Parathyroid adenoma (tissue), 2 donors: ENCODE results near the gene ZFYVE1.

Experiments
- H2AFZ ChIP-seq: fragments of 300-600 bp; sonication (generic); one replicate; pipeline ENCODE4 v1.7.0; 2017; ENCODE audit warnings: antibody characterized with exemption, mild to moderate bottlenecking
- H3K27ac ChIP-seq: fragments of 300-600 bp; sonication (generic); one replicate; pipeline ENCODE4 v1.7.0; 2017
- H3K27me3 ChIP-seq: fragments of 300-600 bp; sonication (generic); one replicate; pipeline ENCODE4 v1.7.0; 2017; ENCODE audit warnings: low read length; ENCODE audit not compliant: control insufficient read depth, insufficient read depth
- H3K36me3 ChIP-seq: fragments of 300-600 bp; sonication (generic); one replicate; pipeline ENCODE4 v1.7.0; 2017; ENCODE audit warnings: low read length; ENCODE audit not compliant: control insufficient read depth, insufficient read depth
- H3K4me1 ChIP-seq: fragments of 300-600 bp; sonication (generic); one replicate; pipeline ENCODE4 v1.7.0; 2017; ENCODE audit warnings: control low read depth
- H3K4me2 ChIP-seq: fragments of 300-600 bp; sonication (generic); one replicate; pipeline ENCODE4 v1.7.0; 2017; ENCODE audit warnings: low read length
- H3K4me3 ChIP-seq: fragments of 300-600 bp; sonication (generic); one replicate; pipeline ENCODE4 v1.7.0; 2017; ENCODE audit warnings: low read depth, low read length
- H3K79me2 ChIP-seq: fragments of 300-600 bp; sonication (generic); one replicate; pipeline ENCODE4 v1.7.0; 2017; ENCODE audit warnings: control low read depth
- H3K9ac ChIP-seq: fragments of 300-600 bp; sonication (generic); one replicate; pipeline ENCODE4 v1.7.0; 2017; ENCODE audit warnings: mild to moderate bottlenecking
- H3K9me3 ChIP-seq: fragments of 300-600 bp; sonication (generic); one replicate; pipeline ENCODE4 v1.7.0; 2017; ENCODE audit warnings: low read length; ENCODE audit not compliant: control insufficient read depth
- CTCF ChIP-seq: fragments of 300-600 bp; sonication (generic); IDR thresholded peaks from one replicate; pipeline ENCODE4 v1.7.0; 2017; ENCODE audit warnings: antibody characterized with exemption, mild to moderate bottlenecking
- donor health status: primary hyperparathyroidism.

The ZFYVE1 gene

GRCh38 chr14:72947366-72948160 is 79.3 kb downstream of the ZFYVE1 start:
- no peaks in the 10 kb centered on the region for H3K9me3 ChIP-seq
- no peaks in the 10 kb centered on the region for H3K4me1 ChIP-seq
- no peak overlapping the region for H3K27ac ChIP-seq
- no peaks in the 10 kb centered on the region for H3K27me3 ChIP-seq
- H3K4me2 ChIP-seq, result no peak overlapping the region
- H3K36me3 ChIP-seq, result no peaks in the 10 kb centered on the region
- no peak overlapping the region for H3K4me3 ChIP-seq
- no peaks in the 10 kb centered on the region for H3K79me2 ChIP-seq
- H3K9ac ChIP-seq, result no peak overlapping the region
- no peak for TF ChIP-seq CTCF
- H2AFZ ChIP-seq, result no peak overlapping the region

- Histone ChIP-seq H3K9ac (no peak overlapping the region), H3K4me1 (no peaks in the 10 kb centered on the region), H3K9me3 (no peaks in the 10 kb centered on the region), H3K4me2 (no peak overlapping the region), H3K36me3 (no peaks in the 10 kb centered on the region), H3K27me3 (no peaks in the 10 kb centered on the region), H3K79me2 (no peaks in the 10 kb centered on the region), H2AFZ (no peak overlapping the region), H3K27ac (no peak overlapping the region), H3K4me3 (no peak overlapping the region)
- no peak for TF ChIP-seq CTCF
Observed at GRCh38 chr14:72946491-72946890, 80.4 kb downstream of the ZFYVE1 start.

GRCh38 chr14:72945356-72946027 is 81.4 kb downstream of the ZFYVE1 start:
- Histone ChIP-seq H3K36me3 (no peaks in the 10 kb centered on the region), H3K4me3 (no peak overlapping the region), H3K9me3 (no peaks in the 10 kb centered on the region), H3K27ac (no peak overlapping the region), H2AFZ (no peak overlapping the region), H3K9ac (no peak overlapping the region), H3K27me3 (no peaks in the 10 kb centered on the region), H3K4me2 (no peak overlapping the region), H3K4me1 (no peaks in the 10 kb centered on the region), H3K79me2 (no peaks in the 10 kb centered on the region)
- TF ChIP-seq CTCF, result no peak

- Histone ChIP-seq H3K4me1 (no peaks in the 10 kb centered on the region), H3K79me2 (no peaks in the 10 kb centered on the region), H3K4me2 (no peak overlapping the region), H3K27ac (no peak overlapping the region), H3K9ac (no peak overlapping the region), H3K4me3 (no peak overlapping the region), H3K9me3 (no peaks in the 10 kb centered on the region), H2AFZ (no peak overlapping the region), H3K36me3 (no peaks in the 10 kb centered on the region), H3K27me3 (no peaks in the 10 kb centered on the region)
- no peak for TF ChIP-seq CTCF
Observed at GRCh38 chr14:72943876-72944430, 83.0 kb downstream of the ZFYVE1 start.
